ENCODE measurements around the gene TRAFD1. TPM values are rescaled to one million over a fixed set of nuclear protein-coding genes. Genes with fewer than 3 reads are reported as not detected.
A peak's percentile ranks its signal among the peaks of the same experiment; 100 is the strongest.

Gene TRAFD1
- total and polyA plus RNA-seq, 2 of the 13 experiments (the other 11 are each of a cell fraction or from before 2014, with no cell fraction given) = 9.5 to 20.9 TPM

DNA sequence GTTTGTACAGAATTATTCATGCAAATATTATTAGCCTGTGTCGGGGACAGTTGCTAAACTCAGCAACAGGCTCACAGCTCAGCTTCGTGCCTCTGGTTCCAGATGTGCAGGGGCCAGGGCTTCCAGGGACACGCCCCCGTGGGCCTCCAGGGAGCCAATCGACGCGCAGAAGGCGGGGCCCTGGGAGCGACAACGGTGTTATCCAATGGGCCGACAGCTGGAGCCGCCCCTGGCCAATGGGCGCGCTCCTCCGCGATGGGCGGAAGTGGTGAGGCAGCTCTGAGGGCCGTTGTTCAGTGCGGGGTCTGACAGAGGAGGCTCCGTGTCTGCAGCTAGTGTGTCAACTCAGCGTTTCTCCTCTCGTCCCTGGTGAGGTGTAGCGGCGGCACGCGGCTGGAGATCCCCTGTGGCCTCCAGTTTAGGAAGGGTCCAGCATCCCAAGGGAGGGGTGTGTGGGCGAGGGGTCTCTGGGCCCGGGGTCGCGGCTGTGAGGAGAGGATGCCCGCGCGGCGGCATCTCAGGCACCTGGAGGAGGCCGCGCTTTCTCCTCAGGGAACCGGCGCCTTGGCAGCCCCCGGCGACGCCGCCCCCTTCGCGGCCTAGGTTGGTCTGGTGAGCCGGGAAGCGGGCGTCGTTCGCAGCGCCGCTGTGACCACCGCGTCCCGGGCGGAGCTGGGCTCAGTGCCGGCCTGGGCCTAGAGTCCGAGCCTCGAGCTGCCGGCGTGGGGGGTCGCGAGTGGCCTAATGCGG, at the start of gene TRAFD1 (continued):
- TF ChIP-seq ZBED4 (CRISPR knock-in tag; IDR thresholded peaks at IDR 0.05; ENCODE audit: borderline replicate concordance) (no peak), RXRA (CRISPR knock-in tag; IDR thresholded peaks at IDR 0.05) (no peak), SP2 (CRISPR knock-in tag; IDR thresholded peaks at IDR 0.05) (peak; percentile 98), PAF1 (CRISPR knock-in tag; IDR thresholded peaks at IDR 0.05) (no peak), CBX1 (IDR thresholded peaks at IDR 0.05; ENCODE audit: low read depth) (peak; percentile 44), ZNF747 (CRISPR knock-in tag; IDR thresholded peaks at IDR 0.05; ENCODE audit: borderline replicate concordance) (0 out of 2 replicates have a peak, but pooled peaks have one; percentile 14), TBX2 (CRISPR knock-in tag; IDR thresholded peaks at IDR 0.05; ENCODE audit: borderline replicate concordance) (peak; percentile 36; the same call in 1 of the 2 replicates), ISX (CRISPR knock-in tag; conservative IDR thresholded peaks at IDR 0.05) (no peak), ZSCAN29 (CRISPR knock-in tag; conservative IDR thresholded peaks at IDR 0.05) (peak; percentile 59; the same call in 1 of the 2 replicates), GLI4 (CRISPR knock-in tag; IDR thresholded peaks at IDR 0.05; ENCODE audit: borderline replicate concordance) (no peak; the same call in 1 of the 2 replicates), NPAS2 (CRISPR knock-in tag; IDR thresholded peaks at IDR 0.05; ENCODE audit: borderline replicate concordance) (no peak), RARG (CRISPR knock-in tag; IDR thresholded peaks at IDR 0.05; ENCODE audit: low read depth) (no peak), DNMT1 (CRISPR knock-in tag; IDR thresholded peaks at IDR 0.05) (peak; percentile 74; the same call in 1 of the 2 replicates), MTA1 (CRISPR knock-in tag; IDR thresholded peaks at IDR 0.05; ENCODE audit: borderline replicate concordance) (peak; percentile 61; the same call in 1 of the 2 replicates), KLF6 (CRISPR knock-in tag; IDR thresholded peaks at IDR 0.05) (no peak), ZNF20 (CRISPR knock-in tag; IDR thresholded peaks at IDR 0.05) (no peak), HDAC1 (CRISPR knock-in tag; IDR thresholded peaks at IDR 0.05) (peak; percentile 87; the same call in 1 of the 2 replicates), ATF2 (CRISPR knock-in tag; IDR thresholded peaks at IDR 0.05) (no peak)
- TF ChIP-seq, protein P1, sequence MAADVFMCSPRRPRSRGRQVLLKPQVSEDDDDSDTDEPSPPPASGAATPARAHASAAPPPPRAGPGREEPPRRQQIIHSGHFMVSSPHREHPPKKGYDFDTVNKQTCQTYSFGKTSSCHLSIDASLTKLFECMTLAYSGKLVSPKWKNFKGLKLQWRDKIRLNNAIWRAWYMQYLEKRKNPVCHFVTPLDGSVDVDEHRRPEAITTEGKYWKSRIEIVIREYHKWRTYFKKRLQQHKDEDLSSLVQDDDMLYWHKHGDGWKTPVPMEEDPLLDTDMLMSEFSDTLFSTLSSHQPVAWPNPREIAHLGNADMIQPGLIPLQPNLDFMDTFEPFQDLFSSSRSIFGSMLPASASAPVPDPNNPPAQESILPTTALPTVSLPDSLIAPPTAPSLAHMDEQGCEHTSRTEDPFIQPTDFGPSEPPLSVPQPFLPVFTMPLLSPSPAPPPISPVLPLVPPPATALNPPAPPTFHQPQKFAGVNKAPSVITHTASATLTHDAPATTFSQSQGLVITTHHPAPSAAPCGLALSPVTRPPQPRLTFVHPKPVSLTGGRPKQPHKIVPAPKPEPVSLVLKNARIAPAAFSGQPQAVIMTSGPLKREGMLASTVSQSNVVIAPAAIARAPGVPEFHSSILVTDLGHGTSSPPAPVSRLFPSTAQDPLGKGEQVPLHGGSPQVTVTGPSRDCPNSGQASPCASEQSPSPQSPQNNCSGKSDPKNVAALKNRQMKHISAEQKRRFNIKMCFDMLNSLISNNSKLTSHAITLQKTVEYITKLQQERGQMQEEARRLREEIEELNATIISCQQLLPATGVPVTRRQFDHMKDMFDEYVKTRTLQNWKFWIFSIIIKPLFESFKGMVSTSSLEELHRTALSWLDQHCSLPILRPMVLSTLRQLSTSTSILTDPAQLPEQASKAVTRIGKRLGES (CRISPR knock-in tag; IDR thresholded peaks at IDR 0.05; ENCODE audit: borderline replicate concordance) = peak; percentile 86
